GM21737 (cell line): Measurements from ENCODE around the gene SIPA1L2.

Experiments used
- ATAC-seq: cut with Tn5 transposase; IDR thresholded peaks from one replicate; pipeline ENCODE4 v1.9.1; 2021; ENCODE audit warnings: mild to moderate bottlenecking, moderate library complexity; ENCODE audit not compliant: unreplicated experiment

SIPA1L2 gene, protein sequence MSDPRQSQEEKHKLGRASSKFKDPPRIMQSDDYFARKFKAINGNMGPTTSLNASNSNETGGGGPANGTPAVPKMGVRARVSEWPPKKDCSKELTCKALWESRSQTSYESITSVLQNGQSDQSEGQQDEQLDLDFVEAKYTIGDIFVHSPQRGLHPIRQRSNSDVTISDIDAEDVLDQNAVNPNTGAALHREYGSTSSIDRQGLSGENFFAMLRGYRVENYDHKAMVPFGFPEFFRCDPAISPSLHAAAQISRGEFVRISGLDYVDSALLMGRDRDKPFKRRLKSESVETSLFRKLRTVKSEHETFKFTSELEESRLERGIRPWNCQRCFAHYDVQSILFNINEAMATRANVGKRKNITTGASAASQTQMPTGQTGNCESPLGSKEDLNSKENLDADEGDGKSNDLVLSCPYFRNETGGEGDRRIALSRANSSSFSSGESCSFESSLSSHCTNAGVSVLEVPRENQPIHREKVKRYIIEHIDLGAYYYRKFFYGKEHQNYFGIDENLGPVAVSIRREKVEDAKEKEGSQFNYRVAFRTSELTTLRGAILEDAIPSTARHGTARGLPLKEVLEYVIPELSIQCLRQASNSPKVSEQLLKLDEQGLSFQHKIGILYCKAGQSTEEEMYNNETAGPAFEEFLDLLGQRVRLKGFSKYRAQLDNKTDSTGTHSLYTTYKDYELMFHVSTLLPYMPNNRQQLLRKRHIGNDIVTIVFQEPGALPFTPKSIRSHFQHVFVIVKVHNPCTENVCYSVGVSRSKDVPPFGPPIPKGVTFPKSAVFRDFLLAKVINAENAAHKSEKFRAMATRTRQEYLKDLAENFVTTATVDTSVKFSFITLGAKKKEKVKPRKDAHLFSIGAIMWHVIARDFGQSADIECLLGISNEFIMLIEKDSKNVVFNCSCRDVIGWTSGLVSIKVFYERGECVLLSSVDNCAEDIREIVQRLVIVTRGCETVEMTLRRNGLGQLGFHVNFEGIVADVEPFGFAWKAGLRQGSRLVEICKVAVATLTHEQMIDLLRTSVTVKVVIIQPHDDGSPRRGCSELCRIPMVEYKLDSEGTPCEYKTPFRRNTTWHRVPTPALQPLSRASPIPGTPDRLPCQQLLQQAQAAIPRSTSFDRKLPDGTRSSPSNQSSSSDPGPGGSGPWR (N-terminal part only)

DNA sequence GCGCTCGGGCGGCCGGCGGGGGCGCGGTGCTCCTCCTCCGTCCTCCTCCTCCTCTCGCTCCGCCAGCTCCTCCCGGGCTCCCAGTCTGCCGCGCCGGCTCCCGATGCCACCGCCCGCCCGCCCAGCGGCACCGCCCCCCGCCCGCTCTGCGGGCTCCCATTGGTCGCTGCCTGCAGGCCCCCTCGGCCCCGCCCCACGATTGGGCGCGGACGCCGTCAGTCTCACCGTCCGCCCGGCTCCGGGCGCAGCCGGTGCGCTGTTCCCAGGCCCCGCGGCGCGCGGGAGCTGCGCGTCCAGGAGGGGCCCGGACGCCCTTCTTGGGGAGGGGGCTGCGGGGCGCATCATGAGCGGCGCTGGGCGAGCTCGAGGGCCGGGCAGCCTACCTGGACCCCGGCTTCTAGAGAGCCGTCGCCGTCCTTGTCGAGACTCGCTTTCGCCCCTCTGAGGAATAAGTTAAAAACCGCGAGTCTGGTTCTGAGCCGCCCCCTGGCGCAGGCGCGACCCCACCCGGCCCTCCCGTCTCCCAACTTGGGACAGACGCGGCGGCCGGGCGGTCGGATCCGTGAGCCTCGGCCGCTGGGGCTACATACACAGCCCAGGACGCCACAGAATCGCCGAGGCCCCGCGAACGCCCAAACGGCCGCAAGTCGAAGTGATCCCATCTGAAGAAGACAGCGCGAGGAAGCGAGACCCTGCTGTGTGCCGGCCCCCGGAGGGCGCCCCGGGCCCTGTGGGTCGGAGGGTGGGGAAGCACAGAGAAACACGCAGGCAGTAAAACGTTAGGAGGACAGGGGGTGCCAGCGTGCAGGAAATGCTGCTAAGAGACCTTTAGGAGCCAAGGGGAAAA is at the start of gene SIPA1L2:
SIPA1L2 (minus strand) TSS at position 87 of the 847 bp plus-strand sequence. CDS start 114,794 bp downstream, outside the sequence.
- peak; percentile 99 for ATAC-seq

- ATAC-seq = no peak
Observed at GRCh38 chr1:232678185-232678886, 48.4 kb upstream of the SIPA1L2 start.

DNA sequence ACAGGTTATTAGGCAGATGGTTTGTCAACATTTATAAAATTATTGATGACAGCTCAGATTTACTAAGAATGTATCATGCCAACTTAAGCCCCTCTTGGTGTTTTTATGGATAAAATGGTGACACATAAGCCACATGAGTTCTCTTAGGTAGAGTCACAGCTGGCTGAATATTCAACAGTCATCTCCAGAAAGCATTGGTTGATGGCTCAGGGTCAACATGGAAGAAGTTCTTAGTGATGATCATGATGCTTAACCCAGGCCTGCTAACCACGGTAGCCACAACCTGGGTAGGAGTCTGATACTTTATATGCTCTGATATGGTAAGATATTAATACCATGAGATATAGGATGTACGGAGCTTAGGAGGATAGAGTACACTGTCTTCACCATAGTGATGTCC is 46.4 kb upstream of the SIPA1L2 start:
- ATAC-seq = no peak

DNA sequence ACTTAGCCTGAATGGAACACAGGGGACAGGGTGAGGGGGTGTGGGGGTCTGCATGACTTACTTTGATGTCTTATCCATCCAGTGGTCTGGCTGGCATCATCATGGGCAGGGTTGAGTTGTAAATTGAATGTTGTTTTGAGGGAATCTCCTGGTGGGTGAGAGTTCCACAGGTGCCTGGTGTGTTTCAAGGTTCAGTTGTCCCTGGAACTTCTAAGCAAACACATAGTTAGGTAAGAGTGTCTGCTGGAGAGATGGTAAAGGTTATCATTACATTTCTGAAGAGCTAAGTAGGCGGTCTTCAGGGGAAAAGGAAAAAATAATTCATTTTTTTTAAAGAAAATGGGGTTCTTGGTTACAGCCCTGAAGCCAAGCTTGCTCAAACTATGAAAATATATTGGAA is 46.0 kb upstream of the SIPA1L2 start:
- no peak for ATAC-seq

GRCh38 chr1:232675260-232675659 is 45.3 kb upstream of the SIPA1L2 start:
- ATAC-seq = no peak

DNA sequence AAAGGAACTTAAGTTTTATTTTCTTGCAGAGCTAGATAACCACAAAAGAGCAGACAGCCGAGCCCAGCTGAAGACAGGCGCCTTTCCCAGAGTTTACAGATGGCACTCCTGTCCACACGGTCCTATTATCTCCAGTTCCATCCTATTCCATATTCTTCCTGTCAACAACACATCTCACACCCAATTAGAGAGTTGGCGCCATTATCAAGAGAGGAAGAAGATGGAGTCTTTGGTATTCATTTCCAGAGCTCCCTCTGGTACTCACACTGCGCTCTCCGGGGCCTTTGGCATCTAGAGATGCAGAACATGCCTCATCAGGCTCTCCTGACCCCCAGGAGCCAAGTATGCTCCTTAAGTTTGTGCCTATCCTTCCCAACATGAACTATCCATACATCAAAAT is 43.3 kb upstream of the SIPA1L2 start:
- no peak for ATAC-seq

DNA sequence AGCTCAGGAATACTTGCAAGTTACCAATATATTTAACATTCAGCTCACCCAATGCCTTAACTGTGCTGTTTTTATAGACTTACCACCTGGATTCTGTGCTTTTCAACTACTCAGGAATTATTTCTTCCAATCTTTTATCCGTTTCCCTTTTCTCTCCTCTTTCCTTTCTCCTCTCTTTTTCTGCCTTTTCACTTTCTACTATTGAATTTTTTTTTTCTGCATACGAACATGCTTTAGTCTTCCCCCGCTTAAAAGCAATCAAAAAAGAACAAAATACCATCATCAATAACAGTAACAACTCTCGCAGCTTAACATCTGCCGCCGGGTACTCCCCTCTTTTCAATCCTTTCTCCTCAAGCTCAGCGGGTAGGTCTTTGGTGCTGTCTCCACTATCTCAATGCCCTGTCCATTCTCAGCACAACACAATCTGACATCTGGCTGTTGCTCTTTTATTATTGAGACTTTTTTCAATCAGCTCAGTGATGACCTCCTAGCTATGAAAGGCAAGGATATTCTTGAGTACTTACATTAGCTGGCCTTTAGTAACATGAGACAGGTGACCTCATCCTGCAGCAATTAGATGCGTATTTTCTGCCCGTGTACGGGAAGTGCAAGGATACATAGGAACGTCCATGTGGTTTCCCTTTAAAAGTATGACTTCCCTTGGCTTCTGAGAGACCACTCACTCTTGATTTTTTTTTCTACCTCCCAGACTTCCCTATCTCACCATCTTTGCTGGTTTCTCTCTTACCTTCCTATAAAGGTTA is 40.2 kb upstream of the SIPA1L2 start:
- no peak for ATAC-seq

DNA sequence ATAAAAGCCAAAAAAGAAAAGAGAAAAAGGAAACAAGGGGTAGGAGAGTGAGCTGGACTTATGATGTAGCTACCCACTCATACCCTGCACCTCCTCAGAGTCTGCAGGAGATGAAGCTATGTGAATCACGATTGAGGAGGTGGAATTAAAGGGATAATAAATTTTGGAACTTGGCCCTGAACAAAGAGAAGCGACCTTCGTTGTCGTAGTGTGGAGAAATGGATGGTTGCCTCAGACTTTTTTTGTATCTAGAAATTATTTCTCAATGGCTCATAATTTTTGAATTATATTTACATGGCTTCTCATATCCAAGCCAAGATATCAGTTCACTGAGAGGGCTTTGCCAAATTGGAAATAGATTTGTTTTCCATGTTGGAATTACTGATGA is 37.8 kb upstream of the SIPA1L2 start:
- no peak for ATAC-seq

DNA sequence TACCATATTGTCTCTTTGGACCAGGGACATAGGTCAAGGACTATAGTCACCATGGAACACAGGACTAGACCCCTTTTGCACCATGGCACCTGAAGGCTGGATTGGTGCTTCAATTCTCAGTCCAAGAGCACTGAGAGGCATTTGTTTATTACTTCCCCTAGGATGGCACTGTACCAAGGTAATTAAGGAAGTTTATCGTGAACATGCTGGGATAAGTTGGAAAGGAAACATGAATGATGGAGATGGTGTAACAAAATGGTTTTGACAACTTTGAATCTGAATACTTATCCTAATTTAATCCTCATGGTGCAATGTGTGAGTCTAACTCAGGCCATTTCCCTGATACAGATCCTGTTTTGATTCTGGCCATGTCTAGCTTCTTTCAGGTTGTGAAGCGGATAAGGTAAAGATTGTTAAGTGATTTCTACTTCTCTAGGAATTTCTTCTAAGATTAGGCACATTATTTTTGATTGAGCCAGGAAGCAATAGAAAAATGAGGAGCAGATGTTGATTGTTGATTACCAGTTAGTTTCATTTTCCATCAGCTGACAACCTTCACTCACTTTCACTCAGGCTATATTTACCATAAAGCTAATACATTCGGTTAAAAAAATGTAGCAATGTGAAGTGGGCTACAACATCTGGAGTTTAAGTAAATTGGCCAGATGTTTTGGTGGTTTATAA is 37.3 kb upstream of the SIPA1L2 start:
- no peak for ATAC-seq

DNA sequence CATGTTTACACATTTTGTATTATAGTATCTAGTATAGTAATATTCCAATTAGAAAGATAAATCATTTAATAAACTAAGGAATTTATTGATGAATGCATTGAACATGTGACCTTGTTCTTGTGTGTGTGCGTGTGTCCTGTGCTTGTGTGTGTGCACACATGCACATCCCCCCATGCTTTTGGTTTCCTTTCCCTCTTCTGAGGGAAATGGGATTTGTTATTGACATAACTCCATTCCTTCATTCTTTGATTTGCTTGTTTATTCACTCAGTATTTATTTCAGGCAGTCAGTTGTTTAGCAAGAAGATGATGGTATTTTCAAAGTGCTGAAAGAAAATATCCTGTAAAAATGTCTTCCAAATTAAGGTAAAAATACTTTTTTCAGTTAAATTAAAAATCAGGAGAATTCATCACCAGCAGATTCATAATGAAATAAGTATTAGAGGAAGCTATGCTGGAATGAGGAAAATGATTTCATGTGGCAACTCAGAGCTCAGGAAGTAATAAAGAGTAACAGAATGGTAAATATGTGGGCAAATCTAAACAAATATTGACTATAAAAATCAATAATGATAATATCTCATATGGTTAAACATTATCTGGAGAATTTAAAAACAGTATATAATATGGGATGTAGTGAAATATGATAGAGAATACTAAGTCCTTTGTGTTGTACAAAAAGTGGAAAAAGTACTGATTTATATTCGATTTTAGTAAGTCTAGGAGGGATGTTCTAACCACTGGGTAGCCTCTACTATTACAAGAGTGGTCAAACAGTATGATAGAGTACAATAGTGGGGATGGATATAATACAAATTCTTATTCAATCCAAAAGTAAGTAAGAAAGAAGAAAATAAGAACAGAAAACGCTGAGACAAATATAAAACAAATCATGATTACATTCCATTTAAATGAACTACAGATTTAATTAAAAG is 35.2 kb upstream of the SIPA1L2 start:
- no peak for ATAC-seq

DNA sequence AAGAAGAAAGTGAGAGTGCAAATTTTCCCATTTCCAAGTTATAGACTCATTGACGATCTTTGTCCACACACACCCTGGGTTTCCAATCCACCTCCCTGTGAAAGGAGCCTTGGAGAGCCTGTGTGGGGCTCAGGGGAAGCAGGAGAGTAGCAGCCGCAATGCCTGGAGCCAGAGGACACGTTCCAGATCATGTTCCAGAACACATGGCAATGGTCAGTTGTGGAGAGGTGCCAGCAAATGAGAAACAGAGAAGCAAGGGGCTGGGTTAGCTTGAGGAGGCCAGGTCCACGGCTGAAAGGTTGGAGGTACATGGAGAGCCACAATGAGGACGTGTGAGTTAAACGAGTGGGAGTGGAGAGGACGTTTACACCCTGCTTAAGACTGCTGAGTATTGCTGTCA is 33.0 kb upstream of the SIPA1L2 start:
- ATAC-seq = no peak

DNA sequence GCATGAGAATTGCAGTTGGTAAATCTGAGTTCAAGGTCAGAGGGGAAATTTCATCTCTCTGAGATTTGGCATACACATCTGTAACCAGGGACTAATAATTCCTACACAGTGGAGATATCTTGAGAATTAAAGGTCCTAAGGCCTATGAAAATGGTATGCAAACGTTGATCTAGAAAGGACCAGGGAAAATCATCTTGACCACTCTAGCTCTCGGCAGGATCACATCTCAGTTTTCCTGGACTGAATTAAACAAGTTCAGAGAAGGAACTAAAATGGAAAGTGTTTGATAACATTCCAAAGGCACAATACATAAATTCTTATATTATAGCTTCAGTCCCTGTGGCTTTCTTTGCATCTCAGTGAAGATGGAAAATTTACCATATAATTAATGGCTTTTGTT is 28.5 kb upstream of the SIPA1L2 start:
- no peak for ATAC-seq

GRCh38 chr1:232657426-232658005 is 27.6 kb upstream of the SIPA1L2 start:
- ATAC-seq = no peak

- ATAC-seq = no peak
Observed at GRCh38 chr1:232655746-232656085, 25.8 kb upstream of the SIPA1L2 start.

- ATAC-seq = no peak
Observed at GRCh38 chr1:232655028-232655745, 25.3 kb upstream of the SIPA1L2 start.

- ATAC-seq = no peak
Observed at GRCh38 chr1:232653789-232654188, 23.9 kb upstream of the SIPA1L2 start.

DNA sequence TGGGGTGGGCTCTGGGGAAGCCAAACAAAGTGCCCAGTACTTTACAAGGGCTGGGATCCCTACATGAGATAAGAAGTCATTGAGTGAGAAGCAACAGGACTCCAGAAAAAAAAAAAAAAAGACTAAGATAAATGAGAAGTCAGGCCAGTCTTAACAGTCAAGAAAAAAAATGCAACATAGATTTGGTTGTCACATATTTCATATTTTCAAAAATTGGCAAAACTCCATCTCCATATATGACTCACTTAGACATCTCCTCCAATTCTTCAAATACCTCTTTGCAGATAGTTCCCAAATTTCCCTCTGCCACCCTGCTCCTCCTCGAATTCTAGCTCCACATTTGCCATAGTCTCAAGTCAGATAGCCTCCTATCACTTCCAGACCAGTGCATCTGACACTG is 20.9 kb upstream of the SIPA1L2 start:
- ATAC-seq = no peak
